HepG2 (cell line): ENCODE measurements around the gene DEFB112. TPM values are rescaled to one million over a fixed set of nuclear protein-coding genes. Genes with fewer than 3 reads are reported as not detected.

Experiments
- ATAC-seq: fragments of 200-7000 bp; cut with Tn5 transposase; 3 replicates; pipeline ENCODE4 v1.9.1; 2020; ENCODE audit warnings: mild to moderate bottlenecking, moderate library complexity
- BruUV-seq: library from RNA; stranded (reverse); fragments of 400-500 nt; replicated peaks from 2 replicates; lab custom pipeline; 2021; lab: Mats Ljungman, UMichigan
- CTCF ChIA-PET: fragments of 300-600 bp; formaldehyde crosslinking; extraction: SDS; loops from one replicate; lab custom pipeline; 2021; ENCODE audit warnings: low total read pairs, inconsistent platforms, low intra/inter-chr PET ratio; lab: Yijun Ruan, JAX
- POLR2A ChIA-PET: fragments of 350-600 bp; sonication (Branson Sonifier 250); formaldehyde crosslinking; loops from one replicate; lab custom pipeline; 2020; ENCODE audit warnings: antibody characterized with exemption, inconsistent platforms; lab: Yijun Ruan, JAX
- DNase-seq: peaks from one replicate; pipeline ENCODE4 v3.0.0-alpha.2; 2015; ENCODE audit warnings: low spot score
- FAIRE-seq: peaks from 3 replicates; lab custom pipeline; 2011; peaks lifted over from hg19 to GRCh38; lab: Jason Lieb, UNC
- H2AFZ ChIP-seq: one replicate; pipeline ENCODE4 v1.6.1; 2011; ENCODE audit warnings: low read length, inconsistent platforms
- H3K27ac ChIP-seq: fragments of 300-600 bp; 3 replicates; pipeline ENCODE4 v1.8.0; 2011; ENCODE audit warnings: mixed run types, mild to moderate bottlenecking, mixed read lengths, low read length, inconsistent platforms; ENCODE audit not compliant: insufficient read depth; ENCODE audit errors: extremely low read length
- H3K27me3 ChIP-seq, 2 experiments: fragments of 200-600 bp in 1 of 2; 2 replicates in 1 of 2; 3 replicates in 1 of 2; pipeline versions ENCODE4 v1.6.0 to v1.8.0; 2011; ENCODE audit warnings: low read length in 2 of 2, mild to moderate bottlenecking in 2 of 2, moderate library complexity in 2 of 2, inconsistent platforms in 1 of 2; ENCODE audit not compliant: insufficient read depth in 2 of 2, control insufficient read depth in 1 of 2
- H3K36me3 ChIP-seq, 2 experiments: fragments of 200-600 bp in 1 of 2; replicated peaks in 1 of 2; 2 replicates in 1 of 2; 3 replicates in 1 of 2; pipeline versions ENCODE4 v1.5.1 to v1.8.0; 2011; ENCODE audit warnings: low read length in 2 of 2, inconsistent platforms in 1 of 2; ENCODE audit not compliant: insufficient read depth in 2 of 2, control insufficient read depth in 1 of 2
- H3K4me1 ChIP-seq: 2 replicates; pipeline ENCODE4 v1.5.1; 2012; ENCODE audit warnings: low read length, inconsistent platforms; ENCODE audit not compliant: insufficient read depth
- H3K4me2 ChIP-seq: 2 replicates; pipeline ENCODE4 v1.6.0; 2011; ENCODE audit warnings: low read depth, low read length, inconsistent platforms
- H3K4me3 ChIP-seq, 3 experiments: fragments of 200-600 bp in 1 of 3; sonication (generic), shearing (Covaris generic) in 1 of 3; replicated peaks in 1 of 3; 2 replicates each; pipeline ENCODE4 v1.5.1; 2011 to 2016; ENCODE audit warnings: low read length in 3 of 3, inconsistent platforms in 2 of 3, low read depth in 2 of 3, mild to moderate bottlenecking in 2 of 3, control low read depth in 1 of 3, mixed read lengths in 1 of 3; ENCODE audit not compliant: insufficient read depth in 1 of 3
- H3K79me2 ChIP-seq: one replicate; pipeline ENCODE4 v1.6.1; 2011; ENCODE audit warnings: low read length, inconsistent platforms; ENCODE audit not compliant: insufficient read depth
- H3K9ac ChIP-seq: 2 replicates; pipeline ENCODE4 v1.6.0; 2011; ENCODE audit warnings: mild to moderate bottlenecking, low read depth, low read length, inconsistent platforms; ENCODE audit not compliant: insufficient read depth
- H3K9me3 ChIP-seq: 2 replicates; pipeline ENCODE4 v1.5.1; 2012; ENCODE audit warnings: mild to moderate bottlenecking, low read length
- H4K20me1 ChIP-seq: 2 replicates; pipeline ENCODE4 v1.6.0; 2011; ENCODE audit warnings: inconsistent platforms, mild to moderate bottlenecking, low read length, moderate library complexity; ENCODE audit not compliant: insufficient read depth
- AGO2 ChIP-seq: fragments of 200-400 bp; formaldehyde crosslinking; optimal IDR thresholded peaks from 2 replicates; pipeline ENCODE3; 2017; ENCODE audit warnings: mild to moderate bottlenecking, low read depth, low read length, moderate library complexity
- MIXL1 ChIP-seq: IDR thresholded peaks from 2 replicates; pipeline ENCODE4 v1.6.1; 2016
- SIX1 ChIP-seq: sonication (generic); formaldehyde crosslinking; IDR thresholded peaks from 2 replicates; pipeline ENCODE4 v1.4.0; 2020; ENCODE audit warnings: missing genetic modification reagents, borderline replicate concordance
- ZNF33B ChIP-seq: sonication (generic); formaldehyde crosslinking; IDR thresholded peaks from 2 replicates; pipeline ENCODE4 v1.5.1; 2020; ENCODE audit warnings: mild to moderate bottlenecking, missing genetic modification reagents
- ZNF816 ChIP-seq: sonication (generic); formaldehyde crosslinking; IDR thresholded peaks from 2 replicates; pipeline ENCODE4 v1.8.0; 2022; ENCODE audit warnings: missing genetic modification reagents, mild to moderate bottlenecking, borderline replicate concordance
- in situ Hi-C: cut with HindIII; loops from 2 replicates; pipeline ENCODE4 v1.10.0; 2017; ENCODE audit warnings: low pct_unique_long_range_greater_than_20kb; ENCODE audit not compliant: extremely low pct_ligation_motif_present
- intact Hi-C: fragments of 100-400 bp; cut with micrococcal nuclease; formaldehyde crosslinking; loops from one replicate; pipeline ENCODE4 v1.10.0; 2022; ENCODE audit not compliant: unreplicated experiment
- polyA plus RNA-seq, 8 experiments: library from polyadenylated mRNA; depleted of rRNA in 3 of 8; stranded (reverse) in 7 of 8; unstranded in 1 of 8; fragments of >200 nt; fragmentation: Illumina TruSeq in 4 of 8; extraction: Trizol in 4 of 8; gene quantifications; 2 replicates each; pipeline versions ENCODE4 v1.2.1 to v1.2.3, GENCODE V29; 2011 to 2016; ENCODE audit warnings: low read depth in 4 of 8, missing spikeins in 1 of 8, mixed read lengths in 1 of 8; ENCODE audit not compliant: insufficient read depth in 1 of 8
- total RNA-seq, 5 experiments: library from RNA; depleted of rRNA; stranded (reverse); fragments of >200 nt; fragmentation: Illumina TruSeq; extraction: Trizol; gene quantifications; 2 replicates each; pipeline ENCODE4 v1.2.3, GENCODE V29; 2016; ENCODE audit warnings: low read depth in 1 of 5
- TF ChIP-seq, protein P1 (sequence below): sonication (generic); formaldehyde crosslinking; IDR thresholded peaks from 2 replicates; pipeline ENCODE4 v1.4.0; 2020; ENCODE audit warnings: mild to moderate bottlenecking, missing genetic modification reagents
- TF ChIP-seq, protein P2 (sequence below): IDR thresholded peaks from 2 replicates; pipeline ENCODE4 v1.6.1; 2018; ENCODE audit warnings: missing genetic modification reagents, mild to moderate bottlenecking, missing compliant biosample characterization

Gene DEFB112
- total and polyA plus RNA-seq, 2 of the 13 experiments (the other 11 are each of a cell fraction or from before 2014, with no cell fraction given), result not detected

DNA sequence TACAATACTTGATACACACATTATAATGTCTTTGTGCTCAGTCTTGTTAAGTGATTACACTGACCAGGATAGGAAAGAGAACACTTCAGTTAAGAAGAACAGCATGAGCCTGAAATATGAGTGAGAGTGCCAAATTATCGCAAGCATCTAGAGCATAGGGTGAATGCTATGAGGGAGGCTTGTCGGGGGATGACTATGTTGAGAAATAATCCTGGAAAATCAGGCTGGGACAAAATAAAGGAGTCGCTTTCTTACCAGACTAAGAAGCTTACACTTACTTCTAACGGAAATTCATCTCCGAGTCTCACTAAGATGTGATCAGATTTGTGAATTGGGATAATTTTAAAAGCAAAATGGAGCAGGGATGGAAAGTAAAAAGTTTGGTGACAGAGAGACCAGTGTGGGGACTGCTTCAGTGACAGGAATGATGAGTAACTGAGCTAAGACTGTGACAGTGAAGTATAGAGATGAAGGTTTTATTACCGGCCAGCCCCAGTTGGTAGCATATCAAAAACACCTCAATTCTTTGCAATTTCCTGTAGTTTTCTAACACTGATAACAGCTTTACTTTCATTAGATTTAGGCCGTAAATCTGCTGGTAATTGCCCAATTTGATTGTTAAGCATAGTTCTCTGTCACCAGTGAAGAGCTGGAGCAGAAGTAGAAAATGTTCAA lies 48.4 kb upstream of the DEFB112 start (continued):
- TF ChIP-seq, protein P1, sequence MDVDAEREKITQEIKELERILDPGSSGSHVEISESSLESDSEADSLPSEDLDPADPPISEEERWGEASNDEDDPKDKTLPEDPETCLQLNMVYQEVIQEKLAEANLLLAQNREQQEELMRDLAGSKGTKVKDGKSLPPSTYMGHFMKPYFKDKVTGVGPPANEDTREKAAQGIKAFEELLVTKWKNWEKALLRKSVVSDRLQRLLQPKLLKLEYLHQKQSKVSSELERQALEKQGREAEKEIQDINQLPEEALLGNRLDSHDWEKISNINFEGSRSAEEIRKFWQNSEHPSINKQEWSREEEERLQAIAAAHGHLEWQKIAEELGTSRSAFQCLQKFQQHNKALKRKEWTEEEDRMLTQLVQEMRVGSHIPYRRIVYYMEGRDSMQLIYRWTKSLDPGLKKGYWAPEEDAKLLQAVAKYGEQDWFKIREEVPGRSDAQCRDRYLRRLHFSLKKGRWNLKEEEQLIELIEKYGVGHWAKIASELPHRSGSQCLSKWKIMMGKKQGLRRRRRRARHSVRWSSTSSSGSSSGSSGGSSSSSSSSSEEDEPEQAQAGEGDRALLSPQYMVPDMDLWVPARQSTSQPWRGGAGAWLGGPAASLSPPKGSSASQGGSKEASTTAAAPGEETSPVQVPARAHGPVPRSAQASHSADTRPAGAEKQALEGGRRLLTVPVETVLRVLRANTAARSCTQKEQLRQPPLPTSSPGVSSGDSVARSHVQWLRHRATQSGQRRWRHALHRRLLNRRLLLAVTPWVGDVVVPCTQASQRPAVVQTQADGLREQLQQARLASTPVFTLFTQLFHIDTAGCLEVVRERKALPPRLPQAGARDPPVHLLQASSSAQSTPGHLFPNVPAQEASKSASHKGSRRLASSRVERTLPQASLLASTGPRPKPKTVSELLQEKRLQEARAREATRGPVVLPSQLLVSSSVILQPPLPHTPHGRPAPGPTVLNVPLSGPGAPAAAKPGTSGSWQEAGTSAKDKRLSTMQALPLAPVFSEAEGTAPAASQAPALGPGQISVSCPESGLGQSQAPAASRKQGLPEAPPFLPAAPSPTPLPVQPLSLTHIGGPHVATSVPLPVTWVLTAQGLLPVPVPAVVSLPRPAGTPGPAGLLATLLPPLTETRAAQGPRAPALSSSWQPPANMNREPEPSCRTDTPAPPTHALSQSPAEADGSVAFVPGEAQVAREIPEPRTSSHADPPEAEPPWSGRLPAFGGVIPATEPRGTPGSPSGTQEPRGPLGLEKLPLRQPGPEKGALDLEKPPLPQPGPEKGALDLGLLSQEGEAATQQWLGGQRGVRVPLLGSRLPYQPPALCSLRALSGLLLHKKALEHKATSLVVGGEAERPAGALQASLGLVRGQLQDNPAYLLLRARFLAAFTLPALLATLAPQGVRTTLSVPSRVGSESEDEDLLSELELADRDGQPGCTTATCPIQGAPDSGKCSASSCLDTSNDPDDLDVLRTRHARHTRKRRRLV (CRISPR knock-in tag), result no peak
- no peak for TF ChIP-seq ZNF816 (CRISPR knock-in tag)
- TF ChIP-seq ZNF33B (CRISPR knock-in tag), result no peak

GRCh38 chr6:50096296-50096695 lies 46.6 kb upstream of the DEFB112 start:
- CTCF ChIA-PET, result no interaction called here
- in situ Hi-C loops, result no loop called here
- no peaks in the 10 kb centered on the region for H3K27me3 ChIP-seq
- H3K36me3 ChIP-seq, result no peaks in the 10 kb centered on the region
- intact Hi-C loops, result no loop called here
- no peaks in the 10 kb centered on the region for H3K9me3 ChIP-seq
- H3K9ac ChIP-seq, result no peak overlapping the region
- POLR2A ChIA-PET, result no interaction called here
- no peaks in the 10 kb centered on the region for H3K79me2 ChIP-seq
- no peak overlapping the region for H3K4me2 ChIP-seq
- no peak for TF ChIP-seq AGO2
- TF ChIP-seq SIX1 (CRISPR knock-in tag), result no peak
- 0 out of 2 replicates have a peak, but pooled peaks have one; percentile 18 for TF ChIP-seq MIXL1
- TF ChIP-seq, protein P2, sequence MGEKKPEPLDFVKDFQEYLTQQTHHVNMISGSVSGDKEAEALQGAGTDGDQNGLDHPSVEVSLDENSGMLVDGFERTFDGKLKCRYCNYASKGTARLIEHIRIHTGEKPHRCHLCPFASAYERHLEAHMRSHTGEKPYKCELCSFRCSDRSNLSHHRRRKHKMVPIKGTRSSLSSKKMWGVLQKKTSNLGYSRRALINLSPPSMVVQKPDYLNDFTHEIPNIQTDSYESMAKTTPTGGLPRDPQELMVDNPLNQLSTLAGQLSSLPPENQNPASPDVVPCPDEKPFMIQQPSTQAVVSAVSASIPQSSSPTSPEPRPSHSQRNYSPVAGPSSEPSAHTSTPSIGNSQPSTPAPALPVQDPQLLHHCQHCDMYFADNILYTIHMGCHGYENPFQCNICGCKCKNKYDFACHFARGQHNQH (CRISPR knock-in tag), result no peak
- H3K27ac ChIP-seq, result no peak overlapping the region
- H3K4me1 ChIP-seq, result peaks cover 57% of the 10 kb centered on the region
- no TSS peak for BruUV-seq
- no peak overlapping the region for H3K4me3 ChIP-seq
- DNase-seq (no peak), FAIRE-seq (no peak), ATAC-seq (no peak)
- H2AFZ ChIP-seq, result no peak overlapping the region
- H4K20me1 ChIP-seq, result no peaks in the 10 kb centered on the region
